Activated T-helper 1 cell treated with Interleukin-2 at 50 U/mL for 16 hours (primary cell): ENCODE measurements around the gene ZFP57.

Experiments used
- DNase-seq: peaks from one replicate; pipeline ENCODE4 v3.0.0-alpha.2; 2020; ENCODE audit warnings: low read depth

ZFP57 gene

DNA sequence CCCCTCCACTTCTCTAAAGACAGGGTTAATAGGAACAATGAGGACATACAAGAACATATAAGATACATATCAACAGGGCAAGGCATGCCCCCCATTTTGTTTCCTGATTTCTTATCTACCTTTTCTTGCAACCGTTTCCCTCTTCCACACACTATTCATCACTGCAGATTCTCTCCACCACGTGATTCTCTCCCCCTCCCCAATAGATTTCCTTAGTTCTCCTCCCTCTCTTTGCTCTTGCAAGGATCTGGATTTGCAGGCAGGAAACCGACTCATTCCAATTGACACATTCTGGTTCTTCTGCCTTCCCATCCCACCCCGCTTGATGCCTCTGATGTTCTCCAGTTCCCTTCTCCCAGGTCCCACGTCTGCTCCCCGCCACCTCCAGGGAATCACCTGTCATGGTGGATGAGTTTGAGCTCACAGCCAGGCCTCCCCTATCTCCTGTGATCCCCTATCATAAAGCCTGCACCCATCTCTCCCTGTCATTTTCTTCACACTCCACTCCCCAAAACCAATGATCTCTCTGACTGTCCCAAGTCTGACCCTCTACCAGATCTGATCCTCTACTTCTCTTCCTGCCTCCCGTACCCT is 55.5 kb downstream of the ZFP57 start:
- DNase-seq: no peak

DNA sequence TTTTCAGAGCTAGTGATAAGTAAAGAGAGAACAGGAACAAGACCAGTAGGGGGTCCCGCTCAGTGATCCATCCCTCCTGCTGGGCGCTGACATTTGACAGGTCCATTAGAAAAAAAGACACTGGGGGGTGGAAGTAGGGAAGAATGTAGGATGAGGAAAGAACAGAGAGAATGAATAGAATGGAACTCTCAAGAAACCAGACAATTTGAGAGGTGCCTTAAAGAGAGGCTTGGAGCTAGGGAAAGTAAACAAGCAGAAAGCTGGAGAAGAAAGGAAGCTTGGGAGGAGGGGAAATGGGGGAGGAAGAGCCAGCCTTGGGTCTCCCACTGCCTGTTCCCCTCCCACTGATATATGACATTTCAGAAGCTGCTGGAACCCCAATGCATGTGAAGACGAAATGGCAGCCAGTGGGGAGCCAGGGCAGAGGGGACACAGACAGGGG is 56.4 kb downstream of the ZFP57 start:
- no peak for DNase-seq
